GM12801 (cell line): Measurements from ENCODE around the gene CPVL.

Experiments
- TF ChIP-seq, protein P1 (sequence below): IDR thresholded peaks from one replicate; pipeline ENCODE4 v1.5.1; 2011; ENCODE audit warnings: control low read depth; ENCODE audit not compliant: insufficient read length; ENCODE audit errors: extremely low read depth

The CPVL gene

DNA sequence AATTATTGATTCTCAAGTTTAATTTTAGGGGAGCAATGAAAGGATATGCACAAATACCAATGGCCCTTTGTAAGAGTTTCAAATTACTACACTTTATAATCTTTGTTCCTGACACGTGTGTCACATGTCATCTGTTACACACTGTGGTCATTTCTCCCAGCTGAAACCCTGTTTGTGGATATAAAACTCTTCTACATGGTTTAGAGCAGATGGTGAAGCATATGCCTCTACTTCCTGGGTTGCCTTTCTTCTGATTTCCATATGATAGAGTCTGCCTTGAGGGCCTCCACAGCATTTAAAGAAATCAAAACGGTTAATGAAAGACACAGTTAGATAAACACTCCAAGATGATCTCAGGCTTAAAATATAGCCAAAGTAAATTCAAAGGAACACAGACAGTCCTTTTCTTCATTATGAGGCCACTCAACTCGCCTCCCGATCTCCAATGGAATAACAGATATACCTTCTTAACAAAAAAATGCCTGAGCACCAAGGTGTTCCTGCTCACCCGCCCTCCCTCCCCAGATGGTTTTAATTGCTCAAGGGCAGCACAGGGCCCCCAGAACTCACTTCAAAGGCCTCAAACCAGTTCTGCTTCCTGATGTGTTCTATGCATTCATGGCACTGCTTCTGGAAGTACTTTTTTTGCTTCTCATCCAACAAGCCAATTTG is 75.0 kb downstream of the CPVL start:
- TF ChIP-seq, protein P1, sequence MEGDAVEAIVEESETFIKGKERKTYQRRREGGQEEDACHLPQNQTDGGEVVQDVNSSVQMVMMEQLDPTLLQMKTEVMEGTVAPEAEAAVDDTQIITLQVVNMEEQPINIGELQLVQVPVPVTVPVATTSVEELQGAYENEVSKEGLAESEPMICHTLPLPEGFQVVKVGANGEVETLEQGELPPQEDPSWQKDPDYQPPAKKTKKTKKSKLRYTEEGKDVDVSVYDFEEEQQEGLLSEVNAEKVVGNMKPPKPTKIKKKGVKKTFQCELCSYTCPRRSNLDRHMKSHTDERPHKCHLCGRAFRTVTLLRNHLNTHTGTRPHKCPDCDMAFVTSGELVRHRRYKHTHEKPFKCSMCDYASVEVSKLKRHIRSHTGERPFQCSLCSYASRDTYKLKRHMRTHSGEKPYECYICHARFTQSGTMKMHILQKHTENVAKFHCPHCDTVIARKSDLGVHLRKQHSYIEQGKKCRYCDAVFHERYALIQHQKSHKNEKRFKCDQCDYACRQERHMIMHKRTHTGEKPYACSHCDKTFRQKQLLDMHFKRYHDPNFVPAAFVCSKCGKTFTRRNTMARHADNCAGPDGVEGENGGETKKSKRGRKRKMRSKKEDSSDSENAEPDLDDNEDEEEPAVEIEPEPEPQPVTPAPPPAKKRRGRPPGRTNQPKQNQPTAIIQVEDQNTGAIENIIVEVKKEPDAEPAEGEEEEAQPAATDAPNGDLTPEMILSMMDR = no peak

DNA sequence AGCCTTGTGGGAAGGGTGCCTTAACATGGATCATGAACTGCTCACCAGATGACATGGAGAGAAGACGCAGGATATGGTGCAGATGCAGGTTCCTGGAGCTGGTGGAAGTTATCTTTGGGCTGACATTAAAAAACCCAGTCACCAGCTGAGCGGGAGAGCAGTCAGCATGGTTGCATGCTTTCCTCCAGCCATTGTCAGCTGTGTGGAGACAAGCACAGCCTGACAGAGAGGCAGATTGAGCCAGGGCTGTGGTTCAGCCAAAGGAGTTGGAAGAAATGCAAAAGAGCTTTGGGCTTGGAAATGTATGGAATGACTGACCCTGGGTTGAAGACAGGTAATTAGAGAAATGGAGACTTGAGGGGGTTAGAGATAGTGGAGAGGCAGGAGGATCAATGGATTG is 79.7 kb downstream of the CPVL start:
- TF ChIP-seq, protein P1 = no peak

DNA sequence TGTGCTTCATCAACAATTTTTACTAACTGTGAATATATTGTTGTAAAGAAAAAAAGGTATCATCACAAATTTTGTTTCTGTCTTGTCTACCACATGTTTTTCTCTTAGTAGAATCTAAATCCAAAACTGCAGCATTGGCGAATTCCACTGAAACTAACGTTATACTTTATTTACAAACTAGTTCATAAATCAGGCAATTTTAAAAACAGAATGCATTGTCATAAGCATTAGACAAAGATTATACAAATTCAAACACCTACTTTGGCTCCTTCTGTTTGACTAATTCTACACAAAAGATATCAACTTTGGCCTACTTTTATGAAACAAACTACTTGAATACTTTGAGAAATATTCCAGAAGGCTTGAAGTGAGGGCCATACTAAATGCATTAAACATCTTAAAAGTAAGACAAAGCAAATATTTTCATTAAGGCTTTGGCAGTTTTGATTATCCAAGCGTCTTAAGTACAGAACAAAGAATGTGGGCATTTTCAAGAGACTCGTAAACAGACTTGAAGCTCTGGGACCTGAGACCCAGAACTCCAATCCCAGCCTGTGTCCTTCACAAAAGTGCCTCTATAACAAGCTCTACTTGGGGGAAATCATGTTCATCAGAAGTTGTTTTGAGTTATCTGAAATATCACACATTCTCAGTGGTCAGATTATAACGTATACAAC is 81.0 kb downstream of the CPVL start:
- TF ChIP-seq, protein P1 = no peak

DNA sequence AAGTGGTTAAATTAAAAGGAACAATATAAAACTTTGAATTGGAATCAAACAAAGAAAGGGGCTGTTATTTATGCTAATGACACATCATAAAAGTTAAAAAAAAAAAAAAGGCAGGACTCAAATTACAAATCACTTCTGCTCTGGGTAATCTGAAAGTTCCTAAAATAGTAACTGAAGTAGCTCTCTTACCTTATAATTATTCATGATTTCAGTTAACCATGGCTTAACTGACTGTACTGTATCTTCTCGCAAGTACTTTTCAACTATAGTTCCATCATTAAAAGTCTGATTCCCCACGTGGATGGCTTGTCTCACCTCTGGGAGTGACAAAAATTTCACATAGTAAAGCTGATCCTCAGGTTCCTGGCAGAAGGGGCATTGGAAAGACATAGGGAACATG is 82.5 kb downstream of the CPVL start:
- TF ChIP-seq, protein P1 = no peak

DNA sequence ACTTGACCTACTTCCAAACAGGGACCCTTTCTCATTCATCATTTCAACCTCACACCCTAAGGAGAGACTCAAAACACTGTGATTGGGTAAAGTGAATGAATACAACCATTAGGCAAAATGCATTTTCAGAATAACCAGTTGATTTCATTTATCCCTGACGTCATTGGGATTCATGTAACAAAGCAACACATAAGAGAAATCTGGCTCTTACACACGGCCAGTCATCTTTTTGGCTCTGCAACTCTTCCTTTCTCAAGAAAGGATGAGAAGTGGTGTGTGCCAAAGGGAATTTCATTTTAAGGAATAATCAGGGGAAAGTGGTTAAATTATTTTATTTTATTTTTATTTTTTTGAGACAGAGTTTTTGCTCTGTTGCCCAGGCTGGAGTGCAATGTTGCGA is 83.1 kb downstream of the CPVL start:
- TF ChIP-seq, protein P1 = no peak

DNA sequence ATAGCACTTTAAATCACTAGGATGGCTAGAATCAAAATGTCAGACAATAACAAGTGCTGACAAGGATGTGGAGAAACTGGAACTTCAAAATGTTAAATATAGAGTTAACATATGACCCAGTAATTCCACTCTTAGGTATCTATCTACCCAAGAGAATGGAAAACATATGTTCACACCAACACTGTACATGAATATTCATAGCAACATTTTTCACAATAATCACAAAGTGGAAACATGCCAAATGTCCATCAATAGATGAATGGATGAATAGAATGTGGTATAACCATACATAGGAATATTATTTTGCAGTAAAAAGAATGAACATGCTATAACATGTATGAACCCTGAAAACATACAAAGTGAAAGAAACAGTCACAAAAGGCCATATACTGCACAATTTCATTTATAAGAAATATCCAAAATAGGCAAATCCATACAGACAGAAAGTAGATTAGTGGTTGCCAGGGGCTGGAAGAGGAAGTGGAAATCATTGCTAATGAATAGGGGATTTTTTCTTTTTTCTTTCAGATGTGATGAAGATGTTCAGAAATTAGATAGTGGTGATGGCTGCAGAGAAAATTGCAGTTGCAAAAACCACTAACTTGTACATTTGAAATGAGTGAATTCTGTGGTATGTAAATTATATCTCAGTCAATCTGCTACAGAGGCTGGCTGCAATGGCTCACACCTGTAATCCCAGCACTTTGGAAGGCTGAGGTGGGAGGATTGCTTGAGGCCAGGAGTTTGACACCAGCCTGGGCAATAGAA is 93.0 kb downstream of the CPVL start:
- TF ChIP-seq, protein P1 = no peak

DNA sequence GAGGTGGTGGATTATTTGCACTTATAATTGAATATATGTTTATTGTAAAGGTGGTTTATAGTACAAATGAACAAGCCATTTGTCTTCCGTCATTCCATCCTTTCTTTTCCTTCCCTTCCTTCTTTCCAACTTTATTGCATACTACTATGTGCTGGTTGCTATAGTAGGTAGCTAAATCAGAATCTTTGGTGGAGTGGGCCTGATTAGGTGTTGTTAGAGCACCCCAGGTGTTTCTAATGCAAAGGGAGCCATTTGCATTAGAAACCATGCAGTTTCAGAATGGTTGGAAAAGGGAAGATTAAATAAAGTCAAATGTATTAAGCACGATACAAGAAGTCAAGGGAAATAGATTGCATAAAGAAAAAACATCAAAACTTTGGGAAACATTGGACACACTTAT is 99.4 kb downstream of the CPVL start:
- TF ChIP-seq, protein P1 = no peak
